Pons (tissue), 1 donor: ENCODE measurements around the gene TMEM129.
"Not testable (repeated sequence)": the region's sequence is repeated elsewhere in the genome, so short reads cannot be mapped to it uniquely, and the experiment has no call there.

ENCODE experiments used
- DNase-seq: peaks from one replicate; pipeline ENCODE4 v3.0.0-alpha.2; 2016; ENCODE audit warnings: low spot score

TMEM129 gene

DNA sequence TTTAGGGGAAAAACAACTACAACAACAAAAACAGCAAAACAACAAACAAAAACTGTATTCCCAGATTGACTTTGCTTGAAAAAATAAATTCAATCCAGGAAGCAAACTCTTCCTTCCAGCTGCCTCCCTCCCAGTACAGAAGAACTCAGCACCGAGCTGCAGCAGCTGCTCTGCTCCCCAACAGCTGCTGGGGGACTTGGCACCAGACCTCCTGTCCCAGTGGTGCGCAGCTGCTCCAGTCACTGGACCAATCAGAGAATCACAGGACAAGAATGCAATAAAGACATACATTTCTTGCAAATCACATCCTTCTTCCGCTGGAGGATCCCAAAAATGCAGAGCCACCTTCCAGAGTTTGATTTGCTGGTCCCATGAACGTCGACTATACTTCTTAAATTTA lies 25.2 kb downstream of the TMEM129 start:
- no peak for DNase-seq

- DNase-seq = peak; percentile 69
Measured at GRCh38 chr4:1693131-1693896, 27.8 kb downstream of the TMEM129 start.

DNA sequence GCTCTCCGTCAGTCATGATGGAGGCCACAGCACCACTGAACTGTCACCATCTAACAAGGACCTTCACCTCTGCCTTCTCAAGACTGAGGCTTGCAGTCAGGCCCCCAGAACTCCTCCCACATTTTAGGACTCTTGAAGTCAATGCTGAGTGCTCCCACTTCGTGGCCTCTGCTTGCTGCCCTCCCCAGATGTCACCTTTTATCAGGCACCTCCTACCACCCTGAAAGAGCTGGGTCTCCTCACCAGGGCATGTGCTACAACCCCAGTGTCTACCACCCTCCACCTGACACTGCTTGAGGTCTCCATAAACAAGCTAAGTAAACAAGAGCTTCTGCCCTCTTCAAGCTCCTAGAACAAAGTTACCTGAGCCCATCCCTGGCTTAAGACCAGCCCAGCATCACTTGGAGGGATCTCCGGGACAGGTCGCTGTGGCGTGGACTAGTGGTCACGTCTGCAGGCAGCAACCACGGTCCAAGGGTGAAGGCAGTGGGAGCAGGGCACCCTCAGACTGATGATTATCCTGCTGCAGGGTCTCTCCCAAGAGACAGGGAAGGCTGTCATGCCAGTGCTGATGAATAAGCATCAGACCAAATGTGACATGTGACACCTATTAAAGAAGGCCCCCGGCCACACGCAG lies 29.3 kb downstream of the TMEM129 start:
- DNase-seq = no peak

DNA sequence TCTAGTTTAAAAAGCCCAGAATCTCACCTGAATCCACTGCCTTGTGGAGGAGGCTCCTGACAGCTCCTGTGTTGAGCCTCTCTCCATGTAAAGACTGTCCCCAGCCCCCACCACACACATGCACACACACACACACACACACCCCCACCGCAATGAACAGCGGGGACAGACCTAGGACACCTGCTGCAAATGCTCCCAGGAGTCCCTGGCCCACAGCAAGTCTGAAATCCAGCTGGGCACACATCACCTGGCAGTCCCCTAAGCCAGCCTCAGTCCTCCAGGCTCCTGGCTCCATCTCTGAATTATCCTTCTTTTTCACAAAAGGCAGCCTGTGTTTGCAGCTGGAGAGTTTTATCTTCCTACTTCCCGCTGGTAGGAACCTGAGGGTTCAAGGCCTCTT lies 30.4 kb downstream of the TMEM129 start:
- no peak for DNase-seq

DNA sequence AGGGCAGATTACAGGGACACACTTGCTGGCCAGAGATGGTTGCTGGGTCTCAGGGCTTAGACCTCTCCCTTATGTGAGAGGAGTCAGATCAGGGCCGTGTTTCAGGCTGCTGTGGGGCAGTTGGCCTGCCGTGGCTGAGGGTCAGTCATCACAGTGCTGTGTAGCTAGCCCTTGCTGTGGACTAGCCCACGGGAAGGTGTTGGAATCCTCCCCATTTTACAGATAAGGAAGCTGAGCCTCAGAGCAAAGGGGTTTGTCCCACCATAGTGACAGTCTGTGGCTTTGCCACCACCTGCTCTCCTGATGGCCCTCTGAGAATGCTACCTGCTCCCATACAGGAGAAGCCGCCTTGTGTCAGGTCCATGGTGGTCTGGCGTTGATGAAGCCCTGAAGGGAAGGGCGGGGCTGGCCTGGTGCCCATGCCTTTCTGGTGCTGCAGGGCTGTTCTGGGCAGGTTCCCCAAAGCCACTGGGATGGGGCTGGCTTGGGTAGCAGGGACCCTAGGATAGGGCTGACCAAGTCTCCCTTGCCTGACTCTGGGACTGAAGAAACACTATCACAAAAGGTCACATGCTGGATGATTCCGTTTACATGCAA lies 34.6 kb downstream of the TMEM129 start:
- DNase-seq = no peak

DNA sequence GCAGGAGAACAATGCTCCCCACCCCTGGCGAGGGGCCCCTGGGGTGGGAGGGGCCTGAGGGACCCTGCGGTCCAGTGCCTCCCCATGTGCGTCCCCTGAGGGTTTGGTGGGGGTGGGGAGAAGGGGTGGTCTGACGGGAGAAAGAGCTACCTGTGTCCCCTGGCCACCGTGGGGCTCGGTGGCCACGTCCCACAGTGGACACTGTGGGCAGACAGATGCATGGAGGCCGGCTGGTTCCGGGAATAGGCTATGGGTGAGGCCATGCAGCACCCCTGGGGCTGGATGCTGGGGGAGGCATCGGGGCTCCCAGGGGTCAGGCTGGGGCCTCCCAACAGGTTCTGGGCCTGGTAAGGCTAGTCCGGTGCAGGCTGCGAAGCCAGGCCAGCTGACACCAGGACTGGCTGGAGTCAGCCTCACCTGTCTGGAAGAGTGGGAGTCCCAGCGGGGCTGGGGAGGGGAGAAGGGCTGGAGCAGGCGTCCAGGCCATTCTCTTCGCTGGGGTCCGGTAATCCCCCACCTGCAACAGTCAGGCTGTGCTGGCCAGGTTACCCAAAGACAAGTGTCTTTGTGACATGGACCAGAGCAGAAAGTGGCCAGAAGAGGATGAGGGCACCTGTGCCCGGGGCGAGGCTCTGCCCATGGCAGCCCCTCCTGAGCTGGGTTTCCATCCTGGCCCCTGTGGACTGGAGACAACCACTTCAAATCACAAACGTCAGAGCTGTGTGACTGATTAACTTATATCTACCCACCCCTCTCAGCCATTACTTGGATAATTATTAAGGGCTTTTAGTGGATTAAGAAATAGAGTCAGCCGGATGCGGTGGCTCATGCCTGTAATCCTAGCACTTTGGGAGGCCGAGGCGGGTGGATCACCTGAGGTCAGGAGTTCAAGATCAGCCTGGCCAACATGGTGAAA lies 35.6 kb downstream of the TMEM129 start:
- DNase-seq = no peak

DNA sequence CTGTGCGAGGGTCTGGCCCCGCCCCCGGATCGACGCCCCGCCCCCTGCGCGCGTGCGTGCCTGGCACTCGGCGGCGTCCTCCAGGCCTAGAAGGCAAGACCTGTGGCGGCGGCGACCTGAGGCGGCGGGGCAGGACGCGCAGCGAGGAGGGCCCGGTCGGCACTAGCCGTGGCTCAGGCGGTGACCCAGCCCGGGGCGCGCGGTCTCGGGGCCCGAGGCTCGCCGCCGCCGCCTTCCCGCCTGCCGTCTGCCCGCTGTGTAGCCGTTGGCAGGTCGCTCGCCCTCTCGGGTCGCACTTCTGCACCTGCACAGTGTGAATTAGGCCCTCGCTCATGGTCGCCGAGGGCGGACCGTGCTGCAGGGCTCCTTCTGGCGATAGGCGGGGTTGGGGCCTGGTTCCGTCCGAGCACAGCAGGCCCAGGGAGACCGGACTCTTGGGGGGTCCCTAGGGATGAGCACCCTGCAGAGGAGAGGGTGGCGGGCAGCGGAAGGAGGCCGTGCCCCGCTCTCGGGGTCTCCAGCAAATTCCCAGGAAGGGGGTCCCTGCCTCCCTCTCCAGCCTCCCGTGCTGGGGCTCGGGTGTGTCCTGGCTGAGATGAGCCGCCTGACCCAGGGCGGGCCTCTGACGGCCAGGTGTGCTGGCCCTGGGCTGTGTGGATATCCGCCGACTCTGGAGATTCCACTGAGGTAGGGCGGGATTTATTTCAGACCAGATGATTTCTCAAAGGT lies 36.5 kb downstream of the TMEM129 start:
- DNase-seq = no peak

GRCh38 chr4:1683736-1684505 lies 37.2 kb downstream of the TMEM129 start, which contains the start of gene FAM53A:
TSS of gene FAM53A (minus strand) at chr4:1684313. CDS start at chr4:1668741, 15,572 bp downstream.
- DNase-seq = peak; percentile 74

DNA sequence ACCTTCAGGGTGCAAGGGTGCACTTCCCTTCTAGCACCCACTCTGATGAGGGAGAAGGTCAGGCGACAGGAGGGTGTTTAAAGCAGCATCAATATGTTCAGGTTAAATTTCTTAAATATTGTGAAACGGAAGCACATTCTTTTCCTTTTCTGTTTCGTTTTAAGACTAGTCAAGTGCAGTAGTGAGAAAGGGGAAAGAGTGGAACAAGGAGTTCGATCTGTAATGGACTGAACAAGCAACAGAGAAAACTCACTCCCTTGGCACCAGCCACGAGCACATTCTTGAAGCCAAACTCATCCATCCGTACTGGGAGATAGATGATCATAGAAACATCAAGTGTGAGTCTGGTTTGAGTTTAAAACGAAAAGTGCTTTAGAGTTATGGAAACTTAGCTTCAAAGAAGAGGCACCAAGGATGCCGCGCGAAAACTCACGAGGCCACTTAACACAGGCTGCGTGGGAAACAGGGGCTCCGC lies 37.8 kb downstream of the TMEM129 start:
- peak; percentile 56 for DNase-seq

- no peak for DNase-seq
Measured at GRCh38 chr4:1682860-1683259, 38.3 kb downstream of the TMEM129 start.

DNA sequence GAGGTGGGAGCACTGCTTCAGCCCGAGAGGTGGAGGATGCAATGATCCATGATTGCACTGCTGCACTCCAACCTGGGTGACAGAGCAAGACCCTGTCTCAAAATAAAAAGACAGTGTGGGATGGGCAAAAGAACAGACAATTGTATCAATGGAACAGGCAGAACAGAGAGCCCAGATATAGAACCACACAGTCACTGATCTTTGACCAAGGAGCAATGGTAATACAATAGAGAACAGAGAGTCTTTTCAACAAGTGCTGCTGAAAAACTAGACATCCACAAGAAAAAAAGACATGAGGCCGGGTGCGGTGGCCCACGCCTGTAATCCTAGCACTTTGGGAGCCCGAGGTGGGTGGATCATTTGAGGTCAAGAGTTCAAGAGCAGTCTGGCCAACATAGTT lies 42.9 kb downstream of the TMEM129 start:
- peak; percentile 78 for DNase-seq

GRCh38 chr4:1676605-1677525 lies 44.3 kb downstream of the TMEM129 start:
- no peak for DNase-seq

DNA sequence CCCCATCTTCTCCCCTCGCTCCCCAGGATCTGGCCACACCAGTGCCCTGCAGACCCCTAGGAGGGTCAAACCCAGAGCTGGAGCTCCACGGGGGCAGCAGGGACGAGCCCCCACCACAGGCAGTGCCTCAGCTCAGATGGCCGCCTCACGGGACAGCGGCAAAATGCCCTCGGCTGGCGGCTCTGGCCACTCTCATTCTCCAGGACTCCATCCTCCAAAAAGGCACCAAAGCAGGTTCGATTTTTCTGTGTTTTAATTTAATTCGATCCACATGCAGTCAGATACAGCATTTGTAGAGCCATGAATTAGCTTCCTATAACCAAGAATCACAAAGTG lies 45.4 kb downstream of the TMEM129 start:
- DNase-seq = no peak

- DNase-seq = no peak
Measured at GRCh38 chr4:1675136-1675801, 45.9 kb downstream of the TMEM129 start.

- DNase-seq = peak; percentile 89
Measured at GRCh38 chr4:1674682-1675081, 46.4 kb downstream of the TMEM129 start.

DNA sequence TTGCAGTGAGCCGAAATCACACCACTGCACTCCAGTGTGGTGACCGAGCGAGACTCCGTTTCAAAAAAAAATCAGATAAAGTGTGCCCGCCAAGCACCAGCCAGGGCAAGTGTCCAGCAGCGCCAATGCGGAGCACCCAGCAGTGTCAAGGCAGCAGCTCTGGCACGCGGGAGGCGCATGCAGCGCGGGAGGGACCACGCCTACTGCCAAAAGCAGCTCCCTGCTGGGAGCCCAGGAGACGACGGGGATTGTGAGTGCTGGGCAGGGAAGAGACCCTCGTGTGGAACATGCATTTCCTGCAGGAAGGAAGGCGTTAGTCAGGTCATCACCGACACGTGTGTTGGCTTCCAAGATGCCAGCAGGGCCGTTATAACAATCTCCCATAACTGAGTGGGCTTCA lies 47.5 kb downstream of the TMEM129 start:
- DNase-seq = no peak

GRCh38 chr4:1671011-1671410 lies 50.1 kb downstream of the TMEM129 start:
- DNase-seq = not testable (repeated sequence)

- DNase-seq = no peak
Measured at GRCh38 chr4:1670279-1670678, 50.8 kb downstream of the TMEM129 start.

- DNase-seq = no peak
Measured at GRCh38 chr4:1669850-1670249, 51.3 kb downstream of the TMEM129 start.
